WTC11 (cell line): Measurements from ENCODE around the gene HPN. TPM values are rescaled to one million over a fixed set of nuclear protein-coding genes. Genes with fewer than 3 reads are reported as not detected.

Experiments
- ATAC-seq: fragments of 200-7000 bp; cut with Tn5 transposase; 2 replicates; pipeline ENCODE4 v1.10.0; 2021; ENCODE audit warnings: mild to moderate bottlenecking, moderate library complexity
- CTCF ChIA-PET: fragments of 300-600 bp; sonication (Branson Sonifier 250); formaldehyde crosslinking; loops from one replicate; lab custom pipeline; 2021; ENCODE audit warnings: antibody characterized with exemption; lab: Charles Lee
- POLR2A ChIA-PET: fragments of 350-600 bp; sonication (Branson Sonifier 250); formaldehyde crosslinking; loops from one replicate; lab custom pipeline; 2021; ENCODE audit warnings: antibody characterized with exemption; lab: Charles Lee
- DNase-seq: peaks from one replicate; pipeline ENCODE4 v3.0.0; 2021; ENCODE audit warnings: low spot score
- H3K27ac Mint-ChIP-seq: 2 replicates; pipeline ENCODE4 v1.8.0; 2021; ENCODE audit warnings: mixed read lengths
- H3K27me3 Mint-ChIP-seq: 2 replicates; pipeline ENCODE4 v1.8.0; 2021; ENCODE audit warnings: low read depth, mild to moderate bottlenecking, moderate library complexity, mixed read lengths
- H3K36me3 Mint-ChIP-seq: 2 replicates; pipeline ENCODE4 v1.8.0; 2021; ENCODE audit warnings: mixed read lengths
- H3K4me1 Mint-ChIP-seq: 2 replicates; pipeline ENCODE4 v1.8.0; 2022; ENCODE audit warnings: mixed read lengths
- H3K4me3 Mint-ChIP-seq: 2 replicates; pipeline ENCODE4 v1.8.0; 2021; ENCODE audit warnings: mild to moderate bottlenecking, moderate library complexity, mixed read lengths
- H3K9me3 Mint-ChIP-seq: 2 replicates; pipeline ENCODE4 v1.8.0; 2021; ENCODE audit warnings: mixed read lengths
- AFF4 ChIP-seq: sonication (generic); formaldehyde crosslinking; IDR thresholded peaks from 2 replicates; pipeline ENCODE4 v1.8.1; 2023; ENCODE audit warnings: mild to moderate bottlenecking, missing genetic modification reagents, borderline replicate concordance
- CBFB ChIP-seq: sonication (generic); formaldehyde crosslinking; IDR thresholded peaks from 2 replicates; pipeline ENCODE4 v1.8.1; 2022; ENCODE audit warnings: mild to moderate bottlenecking, low read depth, missing genetic modification reagents
- E2F5 ChIP-seq: sonication (generic); formaldehyde crosslinking; IDR thresholded peaks from 2 replicates; pipeline ENCODE4 v1.8.1; 2022; ENCODE audit warnings: mild to moderate bottlenecking, moderate library complexity, missing genetic modification reagents
- ERG ChIP-seq: fragments of 250-450 bp; sonication (Bioruptor Pico); IDR thresholded peaks from 2 replicates; pipeline ENCODE4 v1.8.0; 2021; ENCODE audit warnings: mild to moderate bottlenecking
- FOXP1 ChIP-seq: sonication (generic); formaldehyde crosslinking; IDR thresholded peaks from 2 replicates; pipeline ENCODE4 v1.8.0; 2022; ENCODE audit warnings: missing genetic modification reagents, mild to moderate bottlenecking, moderate library complexity, borderline replicate concordance
- IRF1 ChIP-seq: sonication (generic); formaldehyde crosslinking; IDR thresholded peaks from 2 replicates; pipeline ENCODE4 v1.8.0; 2023; ENCODE audit warnings: missing genetic modification reagents
- MLX ChIP-seq: sonication (generic); formaldehyde crosslinking; IDR thresholded peaks from 2 replicates; pipeline ENCODE4 v1.8.1; 2023; ENCODE audit warnings: mild to moderate bottlenecking, missing genetic modification reagents, moderate library complexity
- RELA ChIP-seq: sonication (generic); formaldehyde crosslinking; IDR thresholded peaks from 2 replicates; pipeline ENCODE4 v1.8.1; 2022; ENCODE audit warnings: missing genetic modification reagents, mild to moderate bottlenecking, borderline replicate concordance
- SP1 ChIP-seq: sonication (generic); formaldehyde crosslinking; conservative IDR thresholded peaks from 2 replicates; pipeline ENCODE4 v1.8.1; 2022; ENCODE audit warnings: missing genetic modification reagents
- ZNF121 ChIP-seq: sonication (generic); formaldehyde crosslinking; IDR thresholded peaks from 2 replicates; pipeline ENCODE4 v1.8.0; 2023; ENCODE audit warnings: missing genetic modification reagents
- total RNA-seq: library from RNA; stranded (reverse); gene quantifications from 3 replicates; pipeline ENCODE4 v1.2.3, GENCODE V29; 2021

The HPN gene
- total RNA-seq, 1 experiment from 2014 or later: 20.8 TPM

- Mint-ChIP-seq H3K4me1 (peaks cover 27% of the 10 kb centered on the region), H3K9me3 (no peaks in the 10 kb centered on the region), H3K27me3 (peaks cover 19% of the 10 kb centered on the region), H3K4me3 (no peak overlapping the region), H3K36me3 (peaks cover 2% of the 10 kb centered on the region; the same call in 1 of the 2 replicates), H3K27ac (no peak overlapping the region)
- TF ChIP-seq ERG (CRISPR knock-in tag): no peak
- TF ChIP-seq ZNF121 (CRISPR knock-in tag): 0 out of 2 replicates have a peak, but pooled peaks have one; percentile 25
- no peak for TF ChIP-seq RELA
- ChIA-PET POLR2A (no interaction called here), CTCF (interaction anchor here (1.0 kb wide), 1 partner anchor 18 kb away, joined by 3 read pairs; no protein-coding TSS in a partner anchor)
- ATAC-seq: no peak
- no peak for DNase-seq
These were observed 3.6 kb upstream of the HPN start for GRCh38 chr19:35037716-35038622.

- no peaks in the 10 kb centered on the region for H3K9me3 Mint-ChIP-seq
- H3K4me3 Mint-ChIP-seq: no peak overlapping the region
- TF ChIP-seq SP1 (CRISPR knock-in tag) (no peak), RELA (no peak), E2F5 (CRISPR knock-in tag) (no peak), IRF1 (CRISPR knock-in tag) (no peak), AFF4 (no peak), MLX (no peak), CBFB (no peak), FOXP1 (CRISPR knock-in tag) (no peak)
- H3K36me3 Mint-ChIP-seq: peaks cover 2% of the 10 kb centered on the region; the same call in 1 of the 2 replicates
- H3K27ac Mint-ChIP-seq: peak overlapping the region; percentile 65; the same call in 1 of the 2 replicates
- H3K4me1 Mint-ChIP-seq: peaks cover 32% of the 10 kb centered on the region
- peaks cover 11% of the 10 kb centered on the region for H3K27me3 Mint-ChIP-seq
- ATAC-seq: no peak
- no peak for DNase-seq
- ChIA-PET CTCF (interaction anchor here (1.0 to 1.3 kb wide), 2 partner anchors 17 to 200 kb away, joined by 3 to 4 read pairs; no protein-coding TSS in a partner anchor), POLR2A (no interaction called here)
These were observed 2.7 kb upstream of the HPN start for GRCh38 chr19:35038623-35039512.
